BJ (cell line): ENCODE measurements around the gene PRKCE. TPM values are rescaled to one million over a fixed set of nuclear protein-coding genes. Genes with fewer than 3 reads are reported as not detected.

Experiments
- CTCF ChIA-PET: fragments of 350-600 bp; formaldehyde crosslinking; extraction: SDS; loops from one replicate; lab custom pipeline; 2021; ENCODE audit warnings: antibody characterized with exemption, inconsistent platforms; lab: Yijun Ruan, JAX
- POLR2A ChIA-PET: fragments of 300-600 bp; sonication (Branson Sonifier 250); formaldehyde crosslinking; extraction: SDS; loops from one replicate; lab custom pipeline; 2021; ENCODE audit warnings: antibody characterized with exemption; lab: Charles Lee
- DNase-seq: peaks from one replicate; pipeline ENCODE4 v3.0.0-alpha.2; 2011; ENCODE audit warnings: low read depth
- H3K27me3 ChIP-seq: 2 replicates; pipeline ENCODE4 v1.6.0; 2011; ENCODE audit warnings: low read length; ENCODE audit not compliant: control insufficient read depth, insufficient read depth
- H3K36me3 ChIP-seq: 2 replicates; pipeline ENCODE4 v1.5.1; 2011; ENCODE audit warnings: low read length; ENCODE audit not compliant: control insufficient read depth, insufficient read depth
- H3K4me3 ChIP-seq: 2 replicates; pipeline ENCODE4 v1.5.1; 2011; ENCODE audit warnings: low read depth, mild to moderate bottlenecking, control low read depth, low read length
- polyA plus RNA-seq: library from polyadenylated mRNA; depleted of rRNA; stranded (reverse); fragments of >200 nt; gene quantifications from 2 replicates; pipeline ENCODE4 v1.2.3, GENCODE V29; 2011
- TF ChIP-seq, protein P1 (sequence below): IDR thresholded peaks from 2 replicates; pipeline ENCODE4 v1.5.1; 2011; ENCODE audit warnings: low read depth, mild to moderate bottlenecking, control low read depth, inconsistent platforms, low read length, moderate library complexity; ENCODE audit not compliant: insufficient read depth

The PRKCE gene
- polyA plus RNA-seq, 1 experiment: 19.7 TPM

DNA sequence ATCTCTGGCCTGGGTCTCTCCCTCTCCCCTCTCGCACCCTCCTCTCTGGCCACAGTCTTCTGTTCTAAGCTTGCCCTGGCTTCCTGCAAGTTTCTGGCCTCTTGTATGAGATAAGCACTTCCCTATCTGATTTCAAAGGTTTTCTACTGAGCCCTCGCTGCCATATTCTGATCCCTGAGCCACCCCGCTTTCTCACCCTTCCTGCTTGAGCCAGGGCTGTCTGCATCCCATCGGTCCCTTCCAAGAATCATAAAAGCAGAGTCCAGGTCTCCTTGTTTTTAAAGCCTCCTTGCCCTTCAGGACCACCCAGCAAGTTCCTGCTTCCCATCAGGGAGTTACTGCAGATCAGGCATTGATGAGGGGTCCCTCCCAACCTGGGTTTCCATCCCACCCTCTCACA lies 110.2 kb downstream of the PRKCE start:
- DNase-seq: no peak
- TF ChIP-seq, protein P1, sequence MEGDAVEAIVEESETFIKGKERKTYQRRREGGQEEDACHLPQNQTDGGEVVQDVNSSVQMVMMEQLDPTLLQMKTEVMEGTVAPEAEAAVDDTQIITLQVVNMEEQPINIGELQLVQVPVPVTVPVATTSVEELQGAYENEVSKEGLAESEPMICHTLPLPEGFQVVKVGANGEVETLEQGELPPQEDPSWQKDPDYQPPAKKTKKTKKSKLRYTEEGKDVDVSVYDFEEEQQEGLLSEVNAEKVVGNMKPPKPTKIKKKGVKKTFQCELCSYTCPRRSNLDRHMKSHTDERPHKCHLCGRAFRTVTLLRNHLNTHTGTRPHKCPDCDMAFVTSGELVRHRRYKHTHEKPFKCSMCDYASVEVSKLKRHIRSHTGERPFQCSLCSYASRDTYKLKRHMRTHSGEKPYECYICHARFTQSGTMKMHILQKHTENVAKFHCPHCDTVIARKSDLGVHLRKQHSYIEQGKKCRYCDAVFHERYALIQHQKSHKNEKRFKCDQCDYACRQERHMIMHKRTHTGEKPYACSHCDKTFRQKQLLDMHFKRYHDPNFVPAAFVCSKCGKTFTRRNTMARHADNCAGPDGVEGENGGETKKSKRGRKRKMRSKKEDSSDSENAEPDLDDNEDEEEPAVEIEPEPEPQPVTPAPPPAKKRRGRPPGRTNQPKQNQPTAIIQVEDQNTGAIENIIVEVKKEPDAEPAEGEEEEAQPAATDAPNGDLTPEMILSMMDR: no peak
- Histone ChIP-seq H3K36me3 (no peaks in the 10 kb centered on the region), H3K4me3 (no peak overlapping the region), H3K27me3 (no peaks in the 10 kb centered on the region)
- POLR2A ChIA-PET: no interaction called here
- CTCF ChIA-PET: interaction anchor here (0.7 to 1.7 kb wide), 2 partner anchors 10 to 55 kb away, joined by 3 to 6 read pairs; no protein-coding TSS in a partner anchor

DNA sequence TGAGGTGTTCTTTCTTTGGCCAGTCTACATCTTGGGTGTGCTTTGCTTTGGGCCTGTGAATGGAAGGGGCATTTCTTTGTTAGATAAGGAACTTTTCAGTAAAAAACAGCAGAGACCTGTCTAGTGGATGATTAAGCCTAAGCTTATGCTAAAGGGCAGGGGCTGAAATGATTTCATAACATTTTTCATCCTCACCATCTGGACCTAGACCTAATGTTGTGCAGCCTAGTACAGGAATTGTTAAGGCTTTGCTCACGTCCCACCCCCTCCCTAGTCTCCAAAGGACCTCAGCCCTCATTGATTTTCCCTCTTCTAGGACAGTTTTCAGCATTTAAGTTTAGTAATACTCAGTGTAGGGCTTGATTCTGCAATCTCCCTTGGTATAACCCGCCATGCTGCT lies 111.8 kb downstream of the PRKCE start:
- CTCF ChIA-PET: interaction anchor here (0.9 kb wide), 1 partner anchor 15 kb away, joined by 3 read pairs; no protein-coding TSS in a partner anchor

DNA sequence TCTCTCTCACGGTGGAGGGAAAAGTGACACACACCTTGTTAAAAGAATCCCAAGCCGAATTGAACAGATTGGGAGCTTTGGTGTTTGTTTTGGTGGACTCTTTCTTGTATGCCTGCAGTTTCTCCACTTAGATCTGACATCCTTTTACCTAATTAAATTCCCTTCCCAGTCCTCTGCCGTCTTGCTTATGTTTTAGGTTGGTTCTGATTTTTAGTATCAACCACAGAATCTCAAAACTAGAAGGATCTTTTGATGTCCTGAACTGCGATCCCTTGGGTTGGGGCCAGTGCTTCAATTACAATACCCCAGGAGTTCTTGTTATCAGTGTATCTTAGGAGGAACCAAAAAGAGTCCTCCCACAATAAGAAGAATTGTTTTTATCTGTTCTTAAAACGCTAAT lies 112.3 kb downstream of the PRKCE start:
- Histone ChIP-seq H3K36me3 (no peaks in the 10 kb centered on the region), H3K4me3 (no peak overlapping the region), H3K27me3 (no peaks in the 10 kb centered on the region)
- ChIA-PET POLR2A (no interaction called here), CTCF (interaction anchor here (0.9 kb wide), 1 partner anchor 15 kb away, joined by 3 read pairs; no protein-coding TSS in a partner anchor)
- DNase-seq: no peak
- TF ChIP-seq, protein P1: no peak

More for the DNA sequence above, 111.8 kb downstream of the PRKCE start:
- TF ChIP-seq, protein P1: no peak
- no peak overlapping the region for H3K4me3 ChIP-seq
- POLR2A ChIA-PET: no interaction called here
- H3K27me3 ChIP-seq: no peaks in the 10 kb centered on the region
- no peak for DNase-seq
- H3K36me3 ChIP-seq: no peaks in the 10 kb centered on the region

DNA sequence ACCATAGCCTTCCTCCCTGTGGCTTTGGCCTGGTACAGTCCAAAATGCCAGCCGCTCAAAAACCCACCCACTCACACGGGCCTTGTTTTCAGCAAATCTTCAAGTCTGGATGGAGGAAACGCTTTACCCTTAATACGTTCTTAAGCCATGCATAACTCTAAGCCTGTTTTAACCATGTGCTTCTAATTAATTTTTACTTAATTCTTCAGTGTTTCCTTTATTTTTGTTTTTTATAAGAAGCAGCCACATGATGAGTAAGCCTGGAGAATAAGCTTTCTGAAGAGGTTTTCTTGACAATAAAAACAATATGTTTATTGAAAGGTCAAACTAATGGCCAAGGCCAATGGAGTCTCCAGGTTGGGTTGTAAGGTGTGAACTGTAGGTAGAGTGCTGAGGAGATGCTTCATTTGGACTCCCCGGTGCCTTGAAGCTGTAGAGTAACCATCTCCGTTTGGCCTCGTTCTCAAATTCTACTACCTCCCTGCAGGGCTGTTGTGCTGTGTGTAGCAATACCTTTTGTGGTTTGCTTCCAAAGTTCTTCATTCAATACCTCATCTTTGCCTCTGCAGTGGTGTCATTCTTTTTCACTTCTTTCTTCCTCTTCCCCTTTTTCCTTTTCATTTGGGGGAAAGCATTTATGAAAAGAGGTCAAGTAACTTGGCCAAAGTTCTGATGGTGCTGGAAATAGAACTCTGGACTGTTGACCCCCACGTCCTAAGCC lies 113.7 kb downstream of the PRKCE start:
- TF ChIP-seq, protein P1: no peak
- Histone ChIP-seq H3K27me3 (no peaks in the 10 kb centered on the region), H3K4me3 (no peak overlapping the region), H3K36me3 (no peaks in the 10 kb centered on the region)
- DNase-seq: no peak
- POLR2A ChIA-PET: no interaction called here
- CTCF ChIA-PET: interaction anchor here (0.6 to 0.9 kb wide), 3 partner anchors 13 to 156 kb away, joined by 3 read pairs; no protein-coding TSS in a partner anchor

DNA sequence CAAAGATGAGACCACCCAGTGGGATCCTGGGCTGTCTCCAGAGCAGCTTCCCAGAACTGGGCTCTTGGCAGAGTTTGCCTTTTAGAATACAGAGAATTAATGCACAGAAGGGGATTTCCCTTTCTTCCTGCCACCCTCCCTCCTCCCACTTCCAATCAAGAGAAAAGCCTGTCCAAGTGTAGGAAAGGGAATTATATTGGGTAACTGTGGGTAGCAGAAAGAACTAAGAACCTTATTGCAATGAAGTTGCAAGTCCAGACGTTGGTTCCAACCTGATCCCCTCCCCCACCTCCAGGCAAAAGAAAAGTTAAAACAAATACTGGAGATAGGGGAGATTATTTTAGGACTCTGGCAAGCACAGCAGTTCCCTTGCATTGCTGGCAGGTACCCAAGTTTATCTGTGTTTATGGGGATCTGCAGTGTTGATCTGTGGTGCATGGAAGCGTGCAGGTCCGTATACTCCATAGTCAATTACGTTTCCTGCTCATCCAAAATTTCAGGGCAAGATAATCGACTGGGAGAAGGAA lies 114.3 kb downstream of the PRKCE start:
- TF ChIP-seq, protein P1: no peak
- H3K27me3 ChIP-seq: no peaks in the 10 kb centered on the region
- H3K4me3 ChIP-seq: no peak overlapping the region
- ChIA-PET CTCF (interaction anchor here (0.6 to 0.9 kb wide), 2 partner anchors 13 to 157 kb away, joined by 3 read pairs; no protein-coding TSS in a partner anchor), POLR2A (no interaction called here)
- no peaks in the 10 kb centered on the region for H3K36me3 ChIP-seq
- DNase-seq: no peak
